Measurements from ENCODE around the gene ATP5F1E. TPM values are rescaled to one million over a fixed set of nuclear protein-coding genes. Genes with fewer than 3 reads are reported as not detected.

The ATP5F1E gene
- total RNA-seq, 1 donor from 2014 or later = 81.8 TPM

DNA sequence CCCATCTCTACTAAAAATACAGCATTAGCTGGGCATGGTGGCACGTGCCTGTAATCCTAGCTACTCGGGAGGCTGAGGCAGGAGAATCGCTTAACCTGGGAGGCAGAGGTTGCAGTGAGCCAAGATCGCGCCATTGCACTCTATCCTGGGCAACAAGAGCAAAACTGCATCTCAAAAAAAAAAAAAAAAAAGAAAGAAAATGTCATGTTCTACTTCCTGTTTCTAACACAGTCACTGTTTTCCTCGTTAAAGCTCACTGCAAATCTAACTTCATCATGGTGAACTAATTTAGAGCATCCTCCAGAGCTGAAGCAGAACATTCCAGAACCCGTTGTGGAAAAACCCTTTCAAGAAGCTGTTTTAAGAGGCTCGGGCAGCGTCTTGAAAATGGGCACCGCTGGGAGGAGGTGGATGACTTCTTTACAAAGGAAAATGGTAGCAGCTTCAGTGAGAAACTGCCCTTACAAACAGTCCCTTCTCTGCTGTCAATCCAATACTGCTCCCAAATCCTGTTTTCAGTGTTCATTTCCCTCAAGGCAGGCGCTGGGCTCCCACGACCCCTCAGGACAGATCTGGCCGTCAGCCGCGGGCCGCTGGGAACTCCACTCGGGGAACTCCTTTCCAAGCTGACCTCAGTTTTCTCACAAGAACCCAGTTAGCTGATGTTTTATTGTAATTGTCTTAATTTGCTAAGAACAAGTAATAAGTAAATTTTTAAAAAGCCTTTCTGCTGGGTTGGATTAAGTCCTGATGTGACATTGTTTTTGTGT, 37.6 kb downstream of the ATP5F1E start:
- DNase-seq (ENCODE audit: extremely low spot score, unreplicated experiment) = no peak
- no peak overlapping the region for H3K4me3 Mint-ChIP-seq
- H3K4me1 Mint-ChIP-seq (ENCODE audit: unreplicated experiment) = no peaks in the 10 kb centered on the region
- H3K27ac Mint-ChIP-seq = no peak overlapping the region
- peaks cover 44% of the 10 kb centered on the region for H3K36me3 Mint-ChIP-seq
- no peaks in the 10 kb centered on the region for H3K27me3 Mint-ChIP-seq
- H3K9me3 Mint-ChIP-seq = no peaks in the 10 kb centered on the region
- TF ChIP-seq, protein P1, sequence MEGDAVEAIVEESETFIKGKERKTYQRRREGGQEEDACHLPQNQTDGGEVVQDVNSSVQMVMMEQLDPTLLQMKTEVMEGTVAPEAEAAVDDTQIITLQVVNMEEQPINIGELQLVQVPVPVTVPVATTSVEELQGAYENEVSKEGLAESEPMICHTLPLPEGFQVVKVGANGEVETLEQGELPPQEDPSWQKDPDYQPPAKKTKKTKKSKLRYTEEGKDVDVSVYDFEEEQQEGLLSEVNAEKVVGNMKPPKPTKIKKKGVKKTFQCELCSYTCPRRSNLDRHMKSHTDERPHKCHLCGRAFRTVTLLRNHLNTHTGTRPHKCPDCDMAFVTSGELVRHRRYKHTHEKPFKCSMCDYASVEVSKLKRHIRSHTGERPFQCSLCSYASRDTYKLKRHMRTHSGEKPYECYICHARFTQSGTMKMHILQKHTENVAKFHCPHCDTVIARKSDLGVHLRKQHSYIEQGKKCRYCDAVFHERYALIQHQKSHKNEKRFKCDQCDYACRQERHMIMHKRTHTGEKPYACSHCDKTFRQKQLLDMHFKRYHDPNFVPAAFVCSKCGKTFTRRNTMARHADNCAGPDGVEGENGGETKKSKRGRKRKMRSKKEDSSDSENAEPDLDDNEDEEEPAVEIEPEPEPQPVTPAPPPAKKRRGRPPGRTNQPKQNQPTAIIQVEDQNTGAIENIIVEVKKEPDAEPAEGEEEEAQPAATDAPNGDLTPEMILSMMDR (conservative IDR thresholded peaks at IDR 0.05) = no peak

DNA sequence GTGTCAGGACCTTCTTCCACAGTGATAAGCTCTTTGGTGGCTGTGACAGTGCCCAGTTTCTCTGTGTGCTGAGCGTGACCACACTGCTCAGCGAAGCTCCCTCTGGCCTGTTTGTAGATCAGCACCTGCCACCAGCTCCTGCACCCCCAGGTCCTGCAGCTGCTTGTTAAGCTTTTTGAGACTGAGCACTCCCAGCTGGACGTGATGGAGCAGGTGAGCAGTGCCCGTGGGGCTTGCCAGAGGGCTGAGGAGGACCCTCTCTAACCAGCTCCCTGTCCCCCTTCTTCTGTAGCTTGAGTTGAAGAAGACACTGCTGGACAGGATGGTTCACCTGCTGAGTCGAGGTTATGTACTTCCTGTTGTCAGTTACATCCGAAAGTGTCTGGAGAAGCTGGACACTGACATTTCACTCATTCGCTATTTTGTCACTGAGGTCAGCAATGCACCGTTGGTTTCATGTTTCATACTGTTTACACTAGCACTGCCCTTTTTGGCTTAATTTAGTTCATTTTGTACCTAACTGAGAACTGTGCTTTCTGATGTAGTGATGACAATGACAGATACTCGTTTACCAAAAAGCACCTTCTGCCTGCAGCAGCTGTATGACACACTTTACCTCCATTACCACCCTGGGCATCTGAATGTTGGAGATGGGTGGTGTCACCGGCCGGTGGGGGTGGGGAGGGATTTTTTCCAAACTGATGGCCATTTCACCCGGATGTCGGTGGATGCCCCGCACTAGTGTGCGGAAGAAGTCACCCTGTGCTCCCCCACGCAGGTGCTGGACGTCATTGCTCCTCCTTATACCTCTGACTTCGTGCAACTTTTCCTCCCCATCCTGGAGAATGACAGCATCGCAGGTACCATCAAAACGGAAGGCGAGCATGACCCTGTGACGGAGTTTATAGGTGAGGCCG, 38.5 kb downstream of the ATP5F1E start:
- Mint-ChIP-seq H3K36me3 (peaks cover 52% of the 10 kb centered on the region), H3K9me3 (no peaks in the 10 kb centered on the region), H3K27me3 (no peaks in the 10 kb centered on the region), H3K4me1 (ENCODE audit: unreplicated experiment) (no peaks in the 10 kb centered on the region), H3K4me3 (no peak overlapping the region), H3K27ac (no peak overlapping the region)
- DNase-seq (ENCODE audit: extremely low spot score, unreplicated experiment) = no peak
- TF ChIP-seq, protein P1 (conservative IDR thresholded peaks at IDR 0.05) = no peak

DNA sequence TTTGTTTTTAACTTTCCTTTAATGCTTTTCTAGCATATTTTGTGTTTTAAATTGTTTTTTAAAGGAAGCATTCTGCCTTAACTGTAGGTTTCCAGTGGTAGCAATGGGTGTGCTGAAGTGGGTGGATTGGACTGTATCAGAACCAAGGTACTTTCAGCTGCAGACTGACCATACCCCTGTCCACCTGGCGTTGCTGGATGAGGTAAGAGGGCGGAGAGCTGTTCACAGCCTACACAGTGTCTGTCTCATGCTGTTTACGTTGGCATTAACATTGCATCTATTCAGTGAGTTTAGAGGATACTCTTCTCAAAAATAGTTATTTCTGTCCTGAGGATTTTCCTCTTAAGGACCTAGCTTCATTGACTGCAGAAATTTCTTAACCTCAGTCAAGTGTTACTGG, 39.2 kb downstream of the ATP5F1E start:
- no peaks in the 10 kb centered on the region for H3K27me3 Mint-ChIP-seq
- TF ChIP-seq, protein P1 (conservative IDR thresholded peaks at IDR 0.05) = no peak
- H3K27ac Mint-ChIP-seq = no peak overlapping the region
- no peak for DNase-seq (ENCODE audit: extremely low spot score, unreplicated experiment)
- peaks cover 55% of the 10 kb centered on the region for H3K36me3 Mint-ChIP-seq
- no peaks in the 10 kb centered on the region for H3K4me1 Mint-ChIP-seq (ENCODE audit: unreplicated experiment)
- no peak overlapping the region for H3K4me3 Mint-ChIP-seq
- no peaks in the 10 kb centered on the region for H3K9me3 Mint-ChIP-seq

DNA sequence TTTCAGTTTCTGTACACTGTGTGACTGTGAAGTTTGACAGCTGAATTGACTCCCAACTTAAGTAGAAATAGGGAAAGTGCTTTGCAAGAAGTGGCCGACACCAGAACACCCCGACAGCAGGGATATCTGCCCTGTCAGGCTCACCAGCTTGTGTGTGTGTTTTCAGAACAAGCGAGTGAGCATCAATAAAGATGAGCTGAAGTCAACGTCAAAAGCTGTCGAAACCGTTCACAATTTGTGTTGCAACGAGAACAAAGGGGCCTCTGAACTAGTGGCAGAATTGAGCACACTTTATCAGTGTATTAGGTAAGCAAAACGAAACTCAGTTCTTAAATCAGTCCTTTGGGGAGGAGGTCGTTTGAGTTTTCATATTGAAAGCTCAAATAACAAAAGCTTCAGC, 40.4 kb downstream of the ATP5F1E start:
- TF ChIP-seq, protein P1 (conservative IDR thresholded peaks at IDR 0.05) = no peak
- no peaks in the 10 kb centered on the region for H3K27me3 Mint-ChIP-seq
- H3K36me3 Mint-ChIP-seq = peaks cover 57% of the 10 kb centered on the region
- H3K9me3 Mint-ChIP-seq = no peaks in the 10 kb centered on the region
- peaks cover 4% of the 10 kb centered on the region for H3K4me1 Mint-ChIP-seq (ENCODE audit: unreplicated experiment)
- no peak overlapping the region for H3K4me3 Mint-ChIP-seq
- no peak for DNase-seq (ENCODE audit: extremely low spot score, unreplicated experiment)
- peak overlapping the region; percentile 7 for H3K27ac Mint-ChIP-seq

DNA sequence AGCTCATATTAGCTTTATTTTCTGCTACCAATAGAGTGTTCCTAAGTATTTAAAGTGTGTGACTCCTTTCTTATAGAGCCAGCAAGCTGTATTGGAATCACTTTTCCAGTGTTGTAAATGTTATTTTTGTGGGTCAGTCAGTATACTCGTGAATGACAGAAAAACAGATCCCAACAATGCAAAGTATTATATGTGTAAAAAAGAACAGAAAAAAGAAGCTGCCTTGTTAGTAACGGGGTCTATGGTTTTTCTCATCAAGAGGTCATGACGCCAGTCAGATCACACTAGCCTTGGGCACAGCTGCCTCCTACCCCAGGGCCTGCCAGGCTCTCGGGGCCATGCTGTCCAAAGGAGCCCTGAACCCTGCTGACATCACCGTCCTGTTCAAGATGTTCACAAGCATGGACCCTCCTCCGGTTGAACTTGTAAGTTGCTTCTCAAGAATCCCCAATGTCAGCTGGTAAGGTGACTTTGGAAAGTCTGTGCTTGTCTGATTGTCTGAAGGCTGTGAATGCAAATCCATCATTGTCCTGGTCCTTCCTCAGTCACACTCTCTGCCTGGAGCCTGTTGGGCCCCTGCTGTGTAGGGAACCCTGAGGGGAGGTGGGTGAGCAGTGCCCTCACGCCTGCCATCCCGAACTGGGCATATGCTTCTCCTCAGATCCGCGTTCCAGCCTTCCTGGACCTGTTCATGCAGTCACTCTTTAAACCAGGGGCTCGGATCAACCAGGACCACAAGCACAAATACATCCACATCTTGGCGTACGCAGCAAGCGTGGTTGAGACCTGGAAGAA, 41.3 kb downstream of the ATP5F1E start:
- Mint-ChIP-seq H3K9me3 (no peaks in the 10 kb centered on the region), H3K4me3 (no peak overlapping the region), H3K36me3 (peaks cover 55% of the 10 kb centered on the region), H3K4me1 (ENCODE audit: unreplicated experiment) (peaks cover 8% of the 10 kb centered on the region), H3K27ac (no peak overlapping the region), H3K27me3 (no peaks in the 10 kb centered on the region)
- TF ChIP-seq, protein P1 (conservative IDR thresholded peaks at IDR 0.05) = no peak
- DNase-seq (ENCODE audit: extremely low spot score, unreplicated experiment) = no peak

Data from type B pancreatic cell (in vitro differentiated cells).